ENCODE data around the gene CPE. TPM values are rescaled to one million over a fixed set of nuclear protein-coding genes. Genes with fewer than 3 reads are reported as not detected.
"Not testable (repeated sequence)": the region's sequence is repeated elsewhere in the genome, so short reads cannot be mapped to it uniquely, and the experiment has no call there.

The CPE gene
- polyA plus RNA-seq, 3 donors: 38.2 to 71.2 (median 54.2) TPM

- WGBS, 3 donors: 96 to 100% (median 96%) methylated on average over 1 of the region's 1 CpG
- no peak overlapping the region for H3K27ac ChIP-seq (ENCODE audit: low read depth, low read length)
Observed at GRCh38 chr4:165478260-165478659, 99.5 kb downstream of the CPE start.

- no peak overlapping the region for H3K27ac ChIP-seq (ENCODE audit: low read depth, low read length)
- WGBS, 3 donors: 81 to 89% (median 87%) methylated on average over 3 of the region's 3 CpGs
Observed at GRCh38 chr4:165481053-165481835, 102.4 kb downstream of the CPE start.

GRCh38 chr4:165489786-165490185 lies 111.0 kb downstream of the CPE start:
- 84 to 86% (median 85%) methylated on average over 1 of the region's 1 CpG for WGBS, 3 donors
- H3K27ac ChIP-seq (ENCODE audit: low read depth, low read length): no peak overlapping the region

GRCh38 chr4:165492583-165492982 lies 113.8 kb downstream of the CPE start:
- H3K27ac ChIP-seq (ENCODE audit: low read depth, low read length): not testable (repeated sequence)
- whole genome bisulfite sequencing, 3 donors: 83 to 86% (median 84%) methylated on average over 6 of the region's 6 CpGs

GRCh38 chr4:165493359-165493758 lies 114.6 kb downstream of the CPE start:
- no peak overlapping the region for H3K27ac ChIP-seq (ENCODE audit: low read depth, low read length)
- 11 to 22% (median 14%) methylated on average over 18 of the region's 18 CpGs for WGBS, 3 donors

GRCh38 chr4:165502916-165503907 lies 124.4 kb downstream of the CPE start:
- WGBS, 3 donors: 75 to 80% (median 77%) methylated on average over 7 of the region's 7 CpGs
- H3K27ac ChIP-seq (ENCODE audit: low read depth, low read length): no peak overlapping the region

GRCh38 chr4:165504184-165504583 lies 125.4 kb downstream of the CPE start:
- WGBS, 3 donors: 37 to 65% (median 38%) methylated on average over 3 of the region's 3 CpGs
- H3K27ac ChIP-seq (ENCODE audit: low read depth, low read length): no peak overlapping the region

- no peak overlapping the region for H3K27ac ChIP-seq (ENCODE audit: low read depth, low read length)
- 50 to 66% (median 61%) methylated on average over 7 of the region's 7 CpGs for WGBS, 3 donors
Observed at GRCh38 chr4:165505958-165506837, 127.4 kb downstream of the CPE start.

- WGBS, 3 donors: 74 to 91% (median 74%) methylated on average over 2 of the region's 2 CpGs
- H3K27ac ChIP-seq (ENCODE audit: low read depth, low read length): no peak overlapping the region
Observed at GRCh38 chr4:165506849-165507248, 128.0 kb downstream of the CPE start.

- 84 to 91% (median 91%) methylated on average over 9 of the region's 9 CpGs for whole genome bisulfite sequencing, 3 donors
- no peak overlapping the region for H3K27ac ChIP-seq (ENCODE audit: low read depth, low read length)
Observed at GRCh38 chr4:165507381-165507780, 128.6 kb downstream of the CPE start.

- WGBS, 3 donors: 96 to 99% (median 96%) methylated on average over 6 of the region's 6 CpGs
- H3K27ac ChIP-seq (ENCODE audit: low read depth, low read length): no peak overlapping the region
Observed at GRCh38 chr4:165508372-165509120, 129.7 kb downstream of the CPE start.

- WGBS, 3 donors: 40 to 57% (median 51%) methylated on average over 5 of the region's 5 CpGs
- no peak overlapping the region for H3K27ac ChIP-seq (ENCODE audit: low read depth, low read length)
Observed at GRCh38 chr4:165512424-165512823, 133.6 kb downstream of the CPE start.

- H3K27ac ChIP-seq (ENCODE audit: low read depth, low read length): no peak overlapping the region
- WGBS, 3 donors: 69 to 83% (median 77%) methylated on average over 2 of the region's 2 CpGs
Observed at GRCh38 chr4:165514739-165515138, 135.9 kb downstream of the CPE start.

- WGBS, 3 donors: 89 to 91% (median 91%) methylated on average over 2 of the region's 2 CpGs
Observed at GRCh38 chr4:165515201-165515600, 136.4 kb downstream of the CPE start.

GRCh38 chr4:165516281-165516833 lies 137.5 kb downstream of the CPE start:
- WGBS, 3 donors: 68 to 75% (median 74%) methylated on average over 6 of the region's 6 CpGs
- no peak overlapping the region for H3K27ac ChIP-seq (ENCODE audit: low read depth, low read length)

More at GRCh38 chr4:165515201-165515600, 136.4 kb downstream of the CPE start:
- H3K27ac ChIP-seq (ENCODE audit: low read depth, low read length): no peak overlapping the region

- no peak overlapping the region for H3K27ac ChIP-seq (ENCODE audit: low read depth, low read length)
- 67 to 74% (median 69%) methylated on average over 1 of the region's 1 CpG for WGBS, 3 donors
Observed at GRCh38 chr4:165517216-165517615, 138.4 kb downstream of the CPE start.

- 86 to 98% (median 94%) methylated on average over 1 of the region's 1 CpG for WGBS, 3 donors
- H3K27ac ChIP-seq (ENCODE audit: low read depth, low read length): no peak overlapping the region
Observed at GRCh38 chr4:165518024-165518616, 139.3 kb downstream of the CPE start.
